Loucy (cell line): ENCODE results near the gene ROBO1.

Experiments
- H2AFZ ChIP-seq: fragments of 200-600 bp; sonication (generic); 2 replicates; pipeline ENCODE4 v1.6.0; 2016; ENCODE audit warnings: antibody characterized with exemption, mild to moderate bottlenecking, low read length, moderate library complexity
- H3F3A ChIP-seq: fragments of 200-600 bp; 2 replicates; pipeline ENCODE4 v1.6.0; 2016; ENCODE audit warnings: antibody characterized with exemption, low read depth, mild to moderate bottlenecking
- H3K27me3 ChIP-seq: fragments of 200-600 bp; sonication (generic); 2 replicates; pipeline ENCODE4 v1.6.1; 2014; ENCODE audit warnings: low read length, mild to moderate bottlenecking; ENCODE audit not compliant: insufficient read depth, poor library complexity, severe bottlenecking
- H3K36me3 ChIP-seq: fragments of 200-600 bp; sonication (generic); 2 replicates; pipeline ENCODE4 v1.6.1; 2016; ENCODE audit warnings: low read length; ENCODE audit not compliant: insufficient read depth
- H3K4me1 ChIP-seq: fragments of 200-600 bp; sonication (generic); 2 replicates; pipeline ENCODE4 v1.5.1; 2014; ENCODE audit warnings: low read length, mild to moderate bottlenecking; ENCODE audit not compliant: insufficient read depth, poor library complexity, severe bottlenecking
- H3K4me2 ChIP-seq: fragments of 200-600 bp; sonication (generic); 2 replicates; pipeline ENCODE4 v1.6.0; 2014; ENCODE audit warnings: antibody characterized with exemption, low read length, low read depth, mild to moderate bottlenecking; ENCODE audit not compliant: poor library complexity, severe bottlenecking
- H3K4me3 ChIP-seq: fragments of 200-600 bp; sonication (generic); 2 replicates; pipeline ENCODE4 v1.5.1; 2014; ENCODE audit warnings: low read length, mild to moderate bottlenecking, mixed read lengths; ENCODE audit not compliant: poor library complexity, severe bottlenecking
- H3K79me2 ChIP-seq: fragments of 200-600 bp; sonication (generic); 2 replicates; pipeline ENCODE4 v1.6.1; 2014; ENCODE audit warnings: low read length; ENCODE audit not compliant: insufficient read depth
- H3K9ac ChIP-seq: fragments of 200-600 bp; sonication (generic); 2 replicates; pipeline ENCODE4 v1.6.0; 2014; ENCODE audit warnings: mild to moderate bottlenecking, low read depth, low read length, moderate library complexity; ENCODE audit not compliant: poor library complexity, severe bottlenecking
- H3K9me2 ChIP-seq: fragments of 200-600 bp; sonication (generic); replicated peaks from 2 replicates; pipeline ENCODE4 v1.6.1; 2016; ENCODE audit warnings: low read depth, low read length, mixed read lengths
- H3K9me3 ChIP-seq: fragments of 200-600 bp; sonication (generic); 2 replicates; pipeline ENCODE4 v1.6.1; 2014; ENCODE audit warnings: mild to moderate bottlenecking, antibody characterized with exemption, low read length, low read depth; ENCODE audit not compliant: insufficient read depth
- H4K20me1 ChIP-seq: fragments of 200-600 bp; sonication (generic); 2 replicates; pipeline ENCODE4 v1.6.0; 2014; ENCODE audit warnings: antibody characterized with exemption, low read length, mild to moderate bottlenecking; ENCODE audit not compliant: insufficient read depth, poor library complexity, severe bottlenecking
- CTCF ChIP-seq: fragments of 200-600 bp; sonication (generic); conservative IDR thresholded peaks from 2 replicates; pipeline ENCODE4 v1.5.1; 2014; ENCODE audit warnings: mild to moderate bottlenecking, antibody characterized with exemption, low read length
- EZH2phosphoT487 ChIP-seq: fragments of 200-600 bp; IDR thresholded peaks from 2 replicates; pipeline ENCODE4 v1.6.1; 2018; ENCODE audit warnings: antibody characterized with exemption, mild to moderate bottlenecking, moderate library complexity, borderline replicate concordance

ROBO1 gene

DNA sequence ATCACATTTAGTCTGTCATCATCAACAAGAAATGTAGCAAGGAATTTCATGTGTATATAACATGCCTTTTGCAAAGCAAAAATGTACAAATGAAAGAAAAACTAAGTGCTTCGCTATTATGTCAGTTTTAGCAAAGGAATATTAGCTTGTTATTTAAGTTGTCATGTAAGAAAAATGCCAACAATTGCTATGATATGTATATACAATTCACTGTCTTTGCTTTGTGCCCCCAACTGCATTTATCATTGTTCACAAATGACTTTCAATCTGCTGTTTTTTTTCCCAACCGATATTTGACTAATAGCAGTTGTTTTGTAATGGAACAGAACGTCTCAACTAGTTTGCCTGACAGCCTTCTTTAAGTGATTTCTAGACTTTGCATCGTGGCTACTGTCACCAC, 207.1 kb downstream of the ROBO1 start:
- Histone ChIP-seq H4K20me1 (no peaks in the 10 kb centered on the region), H3K4me3 (no peak overlapping the region), H3K79me2 (no peaks in the 10 kb centered on the region), H3K9me2 (no peaks in the 10 kb centered on the region), H3K9ac (no peak overlapping the region), H3F3A (no peaks in the 10 kb centered on the region), H3K4me2 (no peak overlapping the region), H3K4me1 (no peaks in the 10 kb centered on the region), H3K27me3 (no peaks in the 10 kb centered on the region), H3K36me3 (no peaks in the 10 kb centered on the region), H3K9me3 (no peaks in the 10 kb centered on the region), H2AFZ (no peak overlapping the region)
- TF ChIP-seq CTCF (no peak), EZH2phosphoT487 (no peak)

DNA sequence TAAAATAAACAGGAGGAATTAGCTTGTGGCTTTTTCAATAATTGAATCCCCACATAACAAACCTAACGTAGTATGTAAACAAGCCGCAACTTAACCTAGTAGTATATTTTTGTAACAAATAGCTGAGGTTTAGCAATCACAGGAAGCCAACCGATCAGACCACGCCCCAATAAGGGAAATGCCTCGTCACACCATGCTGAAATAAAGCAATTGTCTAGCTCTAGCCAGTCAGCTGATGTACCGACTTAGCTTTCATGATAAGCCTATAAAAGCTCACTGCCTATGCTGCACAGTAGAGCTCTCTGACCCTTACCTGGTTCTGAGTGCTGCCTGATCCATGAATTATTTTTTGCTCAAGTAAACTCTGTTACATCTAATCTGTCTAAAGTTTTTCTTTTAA, 208.9 kb downstream of the ROBO1 start:
- Histone ChIP-seq H3K4me3 (no peak overlapping the region), H3K9me2 (no peaks in the 10 kb centered on the region), H3K27me3 (no peaks in the 10 kb centered on the region), H3K36me3 (no peaks in the 10 kb centered on the region), H3K79me2 (no peaks in the 10 kb centered on the region), H3K9ac (no peak overlapping the region), H2AFZ (no peak overlapping the region), H3K9me3 (no peaks in the 10 kb centered on the region), H3K4me1 (no peaks in the 10 kb centered on the region), H3K4me2 (no peak overlapping the region), H4K20me1 (no peaks in the 10 kb centered on the region), H3F3A (no peaks in the 10 kb centered on the region)
- TF ChIP-seq CTCF (no peak), EZH2phosphoT487 (no peak)

GRCh38 chr3:79555655-79556054, 212.1 kb downstream of the ROBO1 start:
- Histone ChIP-seq H3K9me3 (no peaks in the 10 kb centered on the region), H3F3A (no peaks in the 10 kb centered on the region), H3K27me3 (no peaks in the 10 kb centered on the region), H3K79me2 (no peaks in the 10 kb centered on the region), H3K4me3 (no peak overlapping the region), H3K4me2 (no peak overlapping the region), H3K9me2 (no peaks in the 10 kb centered on the region), H3K36me3 (no peaks in the 10 kb centered on the region), H3K9ac (no peak overlapping the region), H4K20me1 (no peaks in the 10 kb centered on the region), H3K4me1 (no peaks in the 10 kb centered on the region), H2AFZ (no peak overlapping the region)
- no peak for TF ChIP-seq EZH2phosphoT487
- TF ChIP-seq CTCF, result no peak
